Measurements from ENCODE around the gene SCG5. TPM values are rescaled to one million over a fixed set of nuclear protein-coding genes. Genes with fewer than 3 reads are reported as not detected.
A peak's percentile ranks its signal among the peaks of the same experiment; 100 is the strongest.

The SCG5 gene
- polyA plus RNA-seq, 1 of the 3 experiments (the other 2 are of a cell fraction): 11.0 TPM

- peak; percentile 29; the same call in 1 of the 2 replicates for TF ChIP-seq JUND (IDR thresholded peaks at IDR 0.05)
These were observed 63.9 kb downstream of the SCG5 start (continued) for GRCh38 chr15:32705446-32705845.

GRCh38 chr15:32706704-32707103 lies 65.2 kb downstream of the SCG5 start:
- Histone ChIP-seq H3K27ac (ENCODE audit: low read depth in 2 of 2, low read length in 1 of 2) (peak overlapping the region; percentile 58 to 80; a peak in 3 of 4 replicates), H4K20me1 (ENCODE audit: insufficient read depth) (no peaks in the 10 kb centered on the region), H3F3A (replicated peaks; ENCODE audit: insufficient read depth) (peaks cover 38% of the 10 kb centered on the region), H3K27me3 (ENCODE audit: insufficient read depth) (no peaks in the 10 kb centered on the region), H2AFZ (ENCODE audit: low read depth) (peak overlapping the region; percentile 12; the same call in 1 of the 2 replicates), H3K4me1 (ENCODE audit: control insufficient read depth in 1 of 2, insufficient read depth in 2 of 2, low read depth in 1 of 2, low read length in 1 of 2) (peaks cover 0 to 19% of the 10 kb centered on the region in 2 experiments; a peak in 3 of 4 replicates), H3K36me3 (replicated peaks in 1 of 2; ENCODE audit: control insufficient read depth in 1 of 2, insufficient read depth in 2 of 2, low read length in 1 of 2) (no peaks in the 10 kb centered on the region), H3K4me3 (ENCODE audit: low read depth in 2 of 2, low read length in 1 of 2) (no peak overlapping the region), H3K9ac (no peak overlapping the region), H3K9me2 (no peaks in the 10 kb centered on the region), H3K4me2 (no peak overlapping the region), H3K79me2 (ENCODE audit: insufficient read depth) (no peaks in the 10 kb centered on the region), H3K9me3 (no peaks in the 10 kb centered on the region)
- no peak for DNase-seq
- WGBS (ENCODE audit: low lambda C conversion rate): 45% methylated on average over 3 of the region's 3 CpGs
- ChIA-PET POLR2A (no interaction called here), CTCF (interaction anchor here (1.5 kb wide), 1 partner anchor 287 kb away, joined by 4 read pairs; no protein-coding TSS in a partner anchor)
- TF ChIP-seq, protein P1, sequence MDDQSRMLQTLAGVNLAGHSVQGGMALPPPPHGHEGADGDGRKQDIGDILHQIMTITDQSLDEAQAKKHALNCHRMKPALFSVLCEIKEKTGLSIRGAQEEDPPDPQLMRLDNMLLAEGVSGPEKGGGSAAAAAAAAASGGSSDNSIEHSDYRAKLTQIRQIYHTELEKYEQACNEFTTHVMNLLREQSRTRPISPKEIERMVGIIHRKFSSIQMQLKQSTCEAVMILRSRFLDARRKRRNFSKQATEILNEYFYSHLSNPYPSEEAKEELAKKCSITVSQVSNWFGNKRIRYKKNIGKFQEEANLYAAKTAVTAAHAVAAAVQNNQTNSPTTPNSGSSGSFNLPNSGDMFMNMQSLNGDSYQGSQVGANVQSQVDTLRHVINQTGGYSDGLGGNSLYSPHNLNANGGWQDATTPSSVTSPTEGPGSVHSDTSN (IDR thresholded peaks at IDR 0.05): peak; percentile 26; the same call in 1 of the 2 replicates
- TF ChIP-seq JUND (IDR thresholded peaks at IDR 0.05) (0 out of 2 replicates have a peak, but pooled peaks have one; percentile 26), CTCF (IDR thresholded peaks at IDR 0.05) (no peak), FOSL2 (IDR thresholded peaks at IDR 0.05; ENCODE audit: borderline replicate concordance, low read depth) (peak; percentile 46; the same call in 1 of the 2 replicates), EZH2phosphoT487 (IDR thresholded peaks at IDR 0.05; ENCODE audit: borderline replicate concordance, low read depth) (no peak), EP300 (IDR thresholded peaks at IDR 0.05; ENCODE audit: borderline replicate concordance in 1 of 2, low read depth in 1 of 2, low read length in 1 of 2) (peak in 1 of 2 experiments; percentile 36; a peak in 1 of 4 replicates), TCF12 (IDR thresholded peaks at IDR 0.05) (peak; percentile 56; the same call in 1 of the 2 replicates)

- DNase-seq: no peak
- Histone ChIP-seq H3K27me3 (ENCODE audit: insufficient read depth) (no peaks in the 10 kb centered on the region), H3K9ac (no peak overlapping the region), H3F3A (replicated peaks; ENCODE audit: insufficient read depth) (peaks cover 31% of the 10 kb centered on the region), H2AFZ (ENCODE audit: low read depth) (no peak overlapping the region), H3K4me2 (no peak overlapping the region), H3K79me2 (ENCODE audit: insufficient read depth) (no peaks in the 10 kb centered on the region), H3K9me2 (no peaks in the 10 kb centered on the region), H4K20me1 (ENCODE audit: insufficient read depth) (no peaks in the 10 kb centered on the region), H3K36me3 (replicated peaks in 1 of 2; ENCODE audit: control insufficient read depth in 1 of 2, insufficient read depth in 2 of 2, low read length in 1 of 2) (no peaks in the 10 kb centered on the region), H3K9me3 (no peaks in the 10 kb centered on the region), H3K4me3 (ENCODE audit: low read depth in 2 of 2, low read length in 1 of 2) (no peak overlapping the region), H3K4me1 (ENCODE audit: control insufficient read depth in 1 of 2, insufficient read depth in 2 of 2, low read depth in 1 of 2, low read length in 1 of 2) (peaks cover 0 to 16% of the 10 kb centered on the region in 2 experiments; a peak in 2 of 4 replicates), H3K27ac (ENCODE audit: low read depth in 2 of 2, low read length in 1 of 2) (peak overlapping the region in 1 of 2 experiments; percentile 80; a peak in 1 of 4 replicates)
- TF ChIP-seq USF1 (IDR thresholded peaks at IDR 0.05; ENCODE audit: borderline replicate concordance, low read depth): no peak
- no peak for TF ChIP-seq NFIC (IDR thresholded peaks at IDR 0.05; ENCODE audit: borderline replicate concordance)
- no peak for TF ChIP-seq CTCF (IDR thresholded peaks at IDR 0.05)
- TF ChIP-seq YY1 (IDR thresholded peaks at IDR 0.05; ENCODE audit: low read depth): no peak
- no peak for TF ChIP-seq FOXJ3 (CRISPR knock-in tag; IDR thresholded peaks at IDR 0.05)
- no peak for TF ChIP-seq RAD21 (IDR thresholded peaks at IDR 0.05; ENCODE audit: low read length)
- TF ChIP-seq GATA2 (CRISPR knock-in tag; IDR thresholded peaks at IDR 0.05): no peak
- TF ChIP-seq SMC3 (IDR thresholded peaks at IDR 0.05; ENCODE audit: low read depth, low read length): no peak
- no peak for TF ChIP-seq RCOR1 (IDR thresholded peaks at IDR 0.05; ENCODE audit: low read length)
- TF ChIP-seq GABPA (IDR thresholded peaks at IDR 0.05; ENCODE audit: low read depth): no peak
- ChIA-PET POLR2A (no interaction called here), CTCF (no interaction called here)
- WGBS (ENCODE audit: low lambda C conversion rate): 83% methylated on average over 6 of the region's 6 CpGs
These were observed 65.9 kb downstream of the SCG5 start for GRCh38 chr15:32707436-32707835.

Data from SK-N-SH (cell line).